ENCODE data around the gene SLC15A3. TPM values are rescaled to one million over a fixed set of nuclear protein-coding genes. Genes with fewer than 3 reads are reported as not detected.

The SLC15A3 gene
- total and polyA plus RNA-seq, 8 donors = 2.0 to 25.3 (median 6.1) TPM

DNA sequence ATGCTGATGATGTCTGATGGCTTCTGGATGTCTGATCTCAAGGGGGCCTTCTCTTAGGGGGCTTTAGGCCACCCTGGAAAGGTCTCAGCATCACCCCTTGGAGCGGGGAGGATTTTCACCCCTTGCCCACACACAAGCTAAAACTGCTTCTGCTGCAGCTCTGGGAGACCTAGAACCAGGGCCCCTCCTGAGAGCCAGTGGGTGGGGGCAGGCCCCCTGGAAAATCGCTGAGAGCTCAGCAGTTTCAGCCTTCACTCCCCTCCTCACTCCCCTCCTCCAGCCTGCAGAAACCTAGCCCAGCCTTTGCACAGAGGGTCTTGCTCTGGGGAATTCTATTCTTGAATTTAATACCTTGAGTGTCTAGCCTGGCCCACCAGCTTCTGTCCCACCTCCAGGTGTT, 36.7 kb upstream of the SLC15A3 start:
- TF ChIP-seq, protein P1, sequence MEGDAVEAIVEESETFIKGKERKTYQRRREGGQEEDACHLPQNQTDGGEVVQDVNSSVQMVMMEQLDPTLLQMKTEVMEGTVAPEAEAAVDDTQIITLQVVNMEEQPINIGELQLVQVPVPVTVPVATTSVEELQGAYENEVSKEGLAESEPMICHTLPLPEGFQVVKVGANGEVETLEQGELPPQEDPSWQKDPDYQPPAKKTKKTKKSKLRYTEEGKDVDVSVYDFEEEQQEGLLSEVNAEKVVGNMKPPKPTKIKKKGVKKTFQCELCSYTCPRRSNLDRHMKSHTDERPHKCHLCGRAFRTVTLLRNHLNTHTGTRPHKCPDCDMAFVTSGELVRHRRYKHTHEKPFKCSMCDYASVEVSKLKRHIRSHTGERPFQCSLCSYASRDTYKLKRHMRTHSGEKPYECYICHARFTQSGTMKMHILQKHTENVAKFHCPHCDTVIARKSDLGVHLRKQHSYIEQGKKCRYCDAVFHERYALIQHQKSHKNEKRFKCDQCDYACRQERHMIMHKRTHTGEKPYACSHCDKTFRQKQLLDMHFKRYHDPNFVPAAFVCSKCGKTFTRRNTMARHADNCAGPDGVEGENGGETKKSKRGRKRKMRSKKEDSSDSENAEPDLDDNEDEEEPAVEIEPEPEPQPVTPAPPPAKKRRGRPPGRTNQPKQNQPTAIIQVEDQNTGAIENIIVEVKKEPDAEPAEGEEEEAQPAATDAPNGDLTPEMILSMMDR (IDR thresholded peaks at IDR 0.05) = no peak
- intact Hi-C loops (cut with DNase I) = no loop called here
- Histone ChIP-seq H3K4me1 (peaks cover 0 to 5% (median 0%) of the 10 kb centered on the region in 3 donors), H3K36me3 (no peaks in the 10 kb centered on the region), H3K27me3 (no peaks in the 10 kb centered on the region), H3K4me3 (no peak overlapping the region), H3K27ac (no peak overlapping the region), H3K9me3 (no peaks in the 10 kb centered on the region)
- FAIRE-seq = no peak
- 87% methylated on average over 2 of the region's 2 CpGs for WGBS, 2 donors
- no peak for ATAC-seq
- DNase-seq = no peak

DNA sequence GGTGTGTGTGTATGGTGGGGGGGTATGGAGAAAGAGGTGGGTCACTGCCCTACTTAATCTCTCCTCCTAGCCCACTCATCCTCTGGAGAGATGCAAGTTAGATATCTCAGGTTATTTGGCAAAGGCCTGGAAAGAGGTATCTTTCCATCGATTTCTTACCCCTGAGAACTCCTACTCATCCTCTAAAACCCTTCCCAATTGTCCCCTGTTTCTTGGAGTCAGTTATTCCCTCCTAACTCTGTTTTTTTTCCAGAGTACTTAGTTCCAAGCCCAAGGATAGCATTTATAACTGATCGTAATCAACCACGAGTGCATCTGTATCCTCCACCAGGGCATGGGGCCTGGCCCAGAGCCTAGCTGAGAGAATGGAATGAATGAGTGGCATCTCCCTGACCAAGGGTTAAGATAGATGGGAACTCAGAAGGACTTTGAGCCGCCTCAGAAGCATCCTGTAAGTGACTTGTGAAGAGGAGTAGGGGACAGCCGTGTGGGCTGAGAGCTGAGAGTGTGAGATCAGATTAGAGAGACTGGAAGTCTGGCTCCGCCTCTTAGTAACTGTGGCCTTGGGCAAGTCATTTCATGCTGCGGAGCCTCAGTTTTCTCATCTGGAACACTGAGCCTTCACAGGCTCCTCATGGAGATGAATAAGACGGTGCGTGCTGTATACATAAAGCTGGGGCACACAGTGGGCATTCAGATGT, 35.8 kb upstream of the SLC15A3 start:
- 88% methylated on average over 9 of the region's 9 CpGs for WGBS, 2 donors
- H3K4me1 ChIP-seq = peaks cover 0 to 5% (median 0%) of the 10 kb centered on the region in 3 donors
- DNase-seq = no peak

DNA sequence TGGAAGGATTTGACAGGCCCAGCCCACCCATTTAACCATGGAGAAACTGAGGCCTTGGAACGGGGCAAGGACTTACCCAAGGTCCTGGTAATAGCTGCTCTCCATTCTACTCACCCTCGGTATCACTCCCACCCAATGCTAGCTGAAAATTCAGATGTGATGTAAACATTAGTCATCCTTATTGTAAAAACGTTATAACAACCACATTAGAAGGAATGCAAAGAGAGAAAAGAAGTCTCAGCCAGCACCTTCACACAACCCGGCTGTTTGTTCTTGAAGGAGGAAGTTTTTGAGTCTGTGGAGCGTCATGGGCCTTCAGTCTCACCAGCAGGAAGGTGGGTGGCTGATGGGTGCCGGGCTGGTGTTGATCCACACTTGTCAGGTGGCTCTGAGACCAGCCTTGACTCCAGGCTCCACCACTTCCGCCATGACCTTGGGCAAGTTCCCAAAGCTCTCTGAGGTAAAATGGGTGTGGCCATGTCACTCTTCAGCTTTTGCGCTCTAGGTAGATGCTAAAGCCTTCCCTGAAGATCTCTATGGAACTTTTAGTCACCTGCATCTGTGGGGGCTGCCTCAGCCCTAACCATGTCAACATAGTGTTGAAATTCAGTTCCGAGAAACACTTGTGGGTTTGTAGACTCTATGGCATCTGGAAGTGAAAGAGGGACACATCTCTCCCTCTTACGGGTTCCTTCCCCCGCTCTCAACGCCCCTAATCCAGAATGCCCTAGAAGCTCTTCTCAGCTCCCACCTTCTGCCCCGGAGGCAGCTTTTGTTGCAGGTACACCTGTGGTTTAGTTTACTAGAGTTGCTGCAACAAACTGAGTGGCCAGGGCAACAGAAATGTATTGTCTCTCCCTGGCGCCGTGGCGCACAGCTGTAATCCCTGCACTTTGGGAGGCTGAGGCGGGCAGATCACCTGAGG, 34.3 kb upstream of the SLC15A3 start:
- DNase-seq = peak in 3 of 6 donors; percentile 35 to 63 (median 53)
- no peak for FAIRE-seq
- peaks cover 0 to 5% (median 0%) of the 10 kb centered on the region in 3 donors for H3K4me1 ChIP-seq
- H3K36me3 ChIP-seq = no peaks in the 10 kb centered on the region
- peak; percentile 24 to 91 (median 84) for ATAC-seq
- TF ChIP-seq, protein P1 (IDR thresholded peaks at IDR 0.05) = no peak
- no peaks in the 10 kb centered on the region for H3K9me3 ChIP-seq
- H3K27ac ChIP-seq = peak overlapping the region in 1 of 4 donors; percentile 27
- H3K27me3 ChIP-seq = no peaks in the 10 kb centered on the region
- no peak overlapping the region for H3K4me3 ChIP-seq
- WGBS, 2 donors = 69 to 79% methylated on average over 17 of the region's 17 CpGs
- intact Hi-C loops (cut with DNase I) = no loop called here

More for the DNA sequence above, 35.8 kb upstream of the SLC15A3 start:
- TF ChIP-seq, protein P1 (IDR thresholded peaks at IDR 0.05) = no peak
- ATAC-seq = no peak
- H3K27me3 ChIP-seq = no peaks in the 10 kb centered on the region
- H3K4me3 ChIP-seq = no peak overlapping the region
- FAIRE-seq = no peak
- intact Hi-C loops (cut with DNase I) = no loop called here
- no peaks in the 10 kb centered on the region for H3K36me3 ChIP-seq
- no peak overlapping the region for H3K27ac ChIP-seq
- H3K9me3 ChIP-seq = no peaks in the 10 kb centered on the region

DNA sequence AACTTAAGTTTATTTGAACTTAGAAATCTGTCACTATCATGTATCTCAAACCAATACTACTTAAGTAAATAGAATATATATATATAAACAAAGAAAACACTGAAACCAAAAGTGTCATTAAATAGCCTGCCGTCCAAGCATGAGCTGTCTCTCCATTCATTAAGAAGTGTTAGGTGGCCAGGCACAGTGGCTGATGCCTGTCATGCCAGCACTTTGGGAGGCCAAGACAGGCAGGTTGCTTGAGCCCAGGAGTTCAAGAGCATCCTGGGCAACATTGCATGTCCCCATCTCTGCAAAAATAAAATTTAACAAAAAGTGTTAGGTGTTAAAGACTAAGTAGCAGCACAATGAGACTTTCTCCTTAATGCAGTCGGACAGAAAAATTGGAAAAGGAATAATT, 33.5 kb upstream of the SLC15A3 start:
- H3K4me3 ChIP-seq = no peak overlapping the region
- H3K36me3 ChIP-seq = no peaks in the 10 kb centered on the region
- no peaks in the 10 kb centered on the region for H3K27me3 ChIP-seq
- peak overlapping the region in 1 of 4 donors; percentile 27 for H3K27ac ChIP-seq
- ATAC-seq = no peak
- TF ChIP-seq, protein P1 (IDR thresholded peaks at IDR 0.05) = no peak
- no peaks in the 10 kb centered on the region for H3K9me3 ChIP-seq
- H3K4me1 ChIP-seq = peaks cover 0 to 5% (median 0%) of the 10 kb centered on the region in 3 donors
- FAIRE-seq = no peak
- no peak for DNase-seq
- intact Hi-C loops (cut with DNase I) = no loop called here
- WGBS, 2 donors = 57 to 61% methylated on average over 2 of the region's 2 CpGs
